ENCODE results near the gene COL4A2.

The COL4A2 gene

DNA sequence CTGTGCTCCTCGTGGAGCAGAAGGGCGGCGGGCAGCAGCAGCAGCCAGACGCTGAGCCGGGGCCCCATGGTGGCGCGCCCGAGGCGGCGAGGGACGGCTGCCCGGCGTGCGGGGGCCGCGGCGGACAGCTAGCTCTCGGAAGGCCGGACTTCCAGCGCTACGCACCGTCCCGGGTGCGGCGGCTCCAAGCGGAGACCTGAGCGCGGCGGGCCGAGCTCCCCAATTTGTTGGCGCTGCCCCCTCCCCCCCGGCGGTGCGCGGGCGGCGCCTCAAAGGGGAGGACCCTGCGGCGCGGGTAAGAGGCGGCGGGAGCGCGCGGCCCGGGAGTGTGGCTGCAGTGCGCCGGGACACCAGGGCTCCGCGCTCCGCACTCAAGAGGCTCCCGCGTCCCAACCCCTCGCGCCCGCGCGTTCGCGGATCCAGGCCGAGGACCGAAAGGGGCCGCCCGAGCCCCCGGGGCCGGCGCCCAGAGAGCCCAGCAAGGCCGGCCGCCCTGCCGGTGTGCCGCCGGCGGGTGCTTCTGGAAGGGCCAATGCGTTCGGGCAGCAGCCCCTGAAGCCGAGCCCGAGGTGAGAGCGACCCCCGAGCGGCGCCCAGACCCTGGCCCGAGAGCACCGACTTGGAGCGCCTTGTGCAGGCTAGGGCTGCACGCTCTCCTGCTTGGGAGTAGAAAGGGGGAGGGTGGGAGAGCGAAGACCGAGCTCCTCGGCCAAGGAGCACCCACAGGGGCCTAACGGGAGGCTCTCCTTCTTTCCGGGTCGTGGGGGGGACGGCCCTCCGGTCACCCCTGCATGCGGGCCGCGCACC lies at the start of gene COL4A2, which contains the start of gene COL4A1:
Gene COL4A2, plus strand, starts transcription at position 325 of the 807 bp plus-strand sequence. CDS start 620 bp downstream, outside the sequence.
Gene COL4A1, minus strand, starts transcription at position 198 of the 807 bp plus-strand sequence. Its CDS starts 130 bp downstream, at position 68.
- DNase-seq, result no peak

GRCh38 chr13:110257408-110257807 lies 49.7 kb upstream of the COL4A2 start:
- DNase-seq, result no peak

DNA sequence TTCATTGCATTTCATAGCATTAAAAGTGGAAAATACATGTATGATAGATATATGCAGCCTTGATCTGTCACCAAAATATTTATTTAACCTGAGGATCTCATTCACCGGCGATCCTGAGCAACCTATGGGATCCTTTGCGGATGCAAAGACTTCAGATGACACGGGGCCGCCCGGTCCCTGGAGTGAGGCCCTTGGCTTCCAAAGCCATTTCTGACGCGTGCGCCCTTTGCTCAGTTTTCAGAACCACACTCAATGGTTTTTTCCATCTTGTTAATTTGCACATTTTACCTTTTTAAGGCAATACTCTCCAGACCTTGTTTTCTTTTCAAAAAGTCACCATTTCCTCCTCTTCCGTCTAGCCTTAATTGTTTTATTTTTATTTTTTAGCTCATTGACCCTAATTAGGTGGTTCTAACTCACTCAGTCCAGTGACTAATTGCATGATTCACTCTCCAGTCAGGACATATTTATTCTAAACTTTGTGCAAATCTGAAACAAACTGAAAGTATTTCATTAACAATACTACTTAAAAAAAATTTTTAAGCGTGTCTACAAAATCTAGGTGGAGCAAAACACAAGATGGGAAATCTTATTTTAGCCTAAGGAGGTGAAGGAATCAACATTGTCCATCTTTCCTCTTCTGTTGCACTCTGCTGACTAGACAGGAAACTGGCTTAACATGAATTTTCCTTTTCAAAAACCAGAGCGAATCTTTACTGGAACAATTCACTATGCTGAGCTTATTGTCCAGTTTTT lies 48.0 kb upstream of the COL4A2 start:
- DNase-seq, result no peak

- no peak for DNase-seq
Measured at GRCh38 chr13:110259651-110260050, 47.4 kb upstream of the COL4A2 start.

- DNase-seq, result no peak
Measured at GRCh38 chr13:110261166-110262081, 45.7 kb upstream of the COL4A2 start.

DNA sequence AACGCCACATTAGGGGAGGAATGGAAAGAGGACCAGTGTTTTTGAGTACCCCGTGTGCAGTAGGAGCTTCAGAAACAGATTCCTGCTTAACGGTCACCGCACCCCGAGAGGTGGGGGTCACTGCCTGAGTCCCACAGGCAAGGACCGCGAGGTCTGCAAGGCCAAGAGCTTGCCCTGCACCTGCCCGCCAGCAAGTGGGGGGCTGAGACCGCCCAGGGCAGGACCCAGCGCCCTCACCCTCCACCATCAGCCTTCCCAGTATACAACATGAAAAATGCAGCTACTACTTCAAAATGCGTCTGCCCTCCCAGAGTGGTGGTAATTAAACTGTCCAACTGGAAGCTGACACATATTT lies 45.0 kb upstream of the COL4A2 start:
- no peak for DNase-seq

- no peak for DNase-seq
Measured at GRCh38 chr13:110262508-110263291, 44.4 kb upstream of the COL4A2 start.

DNA sequence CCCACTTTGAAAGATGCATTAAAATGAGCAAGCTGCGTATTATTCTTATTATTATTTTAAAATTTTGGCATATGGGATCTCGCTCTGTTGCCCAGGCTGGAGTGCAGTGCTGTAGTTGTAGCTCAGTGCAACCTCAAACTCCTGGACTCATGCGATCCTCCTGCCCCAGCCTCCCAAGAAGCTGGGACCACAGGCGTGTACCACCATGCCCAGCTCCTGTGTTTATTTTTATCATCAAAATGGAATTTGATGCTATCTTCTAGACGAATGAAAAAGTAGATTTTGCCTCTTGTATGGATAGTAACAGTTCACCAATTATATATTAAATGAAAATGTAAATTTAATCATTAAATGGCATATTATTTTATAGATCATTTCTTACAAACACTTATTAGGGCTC lies 43.7 kb upstream of the COL4A2 start:
- DNase-seq, result no peak

DNA sequence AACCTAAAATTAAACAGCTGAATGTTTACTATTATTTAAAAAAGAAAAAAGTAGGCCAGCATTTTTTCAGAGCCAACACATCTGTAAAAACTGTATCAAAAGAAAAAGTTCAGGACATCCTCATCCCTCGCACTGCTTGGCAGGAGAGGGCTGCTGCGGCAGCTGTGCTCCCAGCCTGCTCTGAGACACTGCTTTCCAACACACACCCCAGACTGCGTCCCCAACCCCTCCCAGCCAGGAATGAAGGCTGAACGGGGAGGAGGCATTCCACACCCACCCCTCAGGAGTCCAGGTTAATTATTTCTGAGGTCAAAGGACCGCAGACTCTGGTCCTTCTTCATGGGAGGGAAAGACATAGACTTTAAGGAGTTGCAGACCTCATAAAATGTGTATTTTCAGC lies 43.2 kb upstream of the COL4A2 start:
- no peak for DNase-seq

GRCh38 chr13:110264685-110265275 lies 42.3 kb upstream of the COL4A2 start:
- no peak for DNase-seq

GRCh38 chr13:110265341-110265681 lies 41.8 kb upstream of the COL4A2 start:
- DNase-seq, result no peak

DNA sequence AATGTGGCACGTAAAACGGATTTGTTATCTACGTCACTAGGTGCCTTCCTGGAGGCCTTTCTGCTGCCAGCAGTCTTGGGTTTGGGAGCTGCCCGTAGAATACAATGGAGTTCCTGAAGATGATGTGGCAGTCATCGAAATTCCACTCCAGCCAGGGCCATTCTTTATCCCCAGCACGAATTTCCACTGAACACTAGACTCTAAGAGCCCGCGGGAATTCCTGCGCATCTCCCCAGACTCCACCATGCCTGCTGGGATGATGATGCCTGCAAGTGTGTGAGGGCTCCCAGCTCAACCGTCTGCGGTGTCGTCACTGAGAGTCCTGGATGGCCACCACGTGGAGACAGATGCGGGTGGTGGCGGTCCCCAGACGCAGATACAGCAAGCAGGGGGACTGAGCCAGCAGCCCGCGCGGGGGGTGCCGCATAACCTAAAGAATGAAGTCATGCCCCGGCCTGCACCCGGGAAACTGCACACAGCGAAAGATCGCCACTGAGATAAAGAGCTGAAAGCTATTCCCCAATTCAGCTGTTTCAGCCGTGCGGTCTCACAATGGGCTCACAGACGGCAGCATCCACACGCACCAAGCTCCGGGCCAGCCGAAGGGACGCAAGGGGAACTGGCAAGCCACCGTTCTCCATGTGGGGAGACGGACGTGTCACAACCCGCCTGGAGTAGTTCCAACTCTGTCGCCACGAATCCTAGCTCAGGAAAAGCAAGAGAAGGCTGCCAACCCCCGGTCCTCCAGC lies 41.2 kb upstream of the COL4A2 start:
- no peak for DNase-seq

DNA sequence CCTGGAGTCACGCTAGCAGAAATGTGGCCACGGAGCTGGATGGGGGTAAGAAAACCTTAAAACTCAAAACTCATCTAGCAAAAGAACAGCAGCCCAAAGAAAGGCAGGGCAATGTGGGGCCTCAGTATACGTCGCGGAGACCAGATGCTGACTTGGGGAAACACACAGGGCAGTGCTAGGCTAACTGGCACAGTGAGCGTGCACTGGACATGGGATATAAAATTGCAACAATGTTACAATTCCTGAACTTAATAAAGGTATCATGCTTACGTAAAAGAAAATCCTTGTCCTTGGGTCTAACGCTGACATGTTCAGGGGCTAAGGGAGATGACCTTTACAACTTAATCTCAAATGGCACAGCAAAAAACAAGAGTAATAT lies 40.7 kb upstream of the COL4A2 start:
- no peak for DNase-seq

DNA sequence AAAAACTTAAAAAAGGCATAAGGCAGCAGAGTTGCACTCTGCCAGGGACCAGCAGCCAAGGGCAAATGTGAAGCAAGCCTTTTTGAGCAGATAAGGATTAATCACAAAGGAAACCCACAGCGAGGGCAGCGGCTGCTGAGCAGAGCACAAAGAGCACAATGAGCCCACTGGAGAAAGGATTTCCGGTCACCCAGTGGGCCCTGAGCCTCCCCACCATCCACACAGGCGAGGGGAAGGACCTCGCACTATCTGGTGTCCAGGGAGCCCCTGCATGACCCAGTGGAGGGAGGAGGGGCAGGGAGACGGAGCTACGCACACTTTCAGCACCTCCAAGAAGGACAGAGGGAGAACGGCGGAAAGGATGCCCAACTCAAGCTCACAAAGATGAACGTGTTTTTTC lies 40.1 kb upstream of the COL4A2 start:
- DNase-seq, result no peak

- DNase-seq, result no peak
Measured at GRCh38 chr13:110268061-110268460, 39.0 kb upstream of the COL4A2 start.

- no peak for DNase-seq
Measured at GRCh38 chr13:110268576-110269185, 38.4 kb upstream of the COL4A2 start.

GRCh38 chr13:110269509-110270185 lies 37.4 kb upstream of the COL4A2 start:
- no peak for DNase-seq

GRCh38 chr13:110270507-110270906 lies 36.6 kb upstream of the COL4A2 start:
- no peak for DNase-seq

DNA sequence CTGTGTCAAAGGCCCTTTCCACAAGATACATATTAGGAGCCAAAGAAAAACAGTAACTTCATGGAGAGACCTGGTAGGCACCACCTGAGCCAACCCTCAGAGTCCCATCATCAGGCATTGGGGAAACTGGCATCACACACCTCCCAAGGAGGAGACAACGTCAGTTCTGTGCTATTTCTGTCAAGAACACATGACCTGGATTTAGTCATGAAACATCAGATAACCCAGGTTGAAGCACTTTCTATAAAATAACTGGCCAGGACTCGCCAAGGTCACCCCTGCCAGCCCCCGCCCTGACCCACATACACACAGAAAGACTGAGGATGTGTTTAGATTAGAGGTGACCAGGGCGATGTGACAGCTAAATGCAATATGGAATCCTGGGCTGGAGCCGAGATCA lies 35.8 kb upstream of the COL4A2 start:
- no peak for DNase-seq

GRCh38 chr13:110272227-110272626 lies 34.9 kb upstream of the COL4A2 start:
- DNase-seq, result no peak

Measured in inflammatory macrophage treated with lipopolysaccharide for 4 hours (primary cell).